ENCODE data around the gene CDH26. TPM values are rescaled to one million over a fixed set of nuclear protein-coding genes. Genes with fewer than 3 reads are reported as not detected.

CDH26 gene
- total and polyA plus RNA-seq, 9 of the 15 experiments (the other 6 are each of a cell fraction or from before 2014, with no cell fraction given): 0.07 to 0.13 (median 0.10) TPM; not detected in 4

DNA sequence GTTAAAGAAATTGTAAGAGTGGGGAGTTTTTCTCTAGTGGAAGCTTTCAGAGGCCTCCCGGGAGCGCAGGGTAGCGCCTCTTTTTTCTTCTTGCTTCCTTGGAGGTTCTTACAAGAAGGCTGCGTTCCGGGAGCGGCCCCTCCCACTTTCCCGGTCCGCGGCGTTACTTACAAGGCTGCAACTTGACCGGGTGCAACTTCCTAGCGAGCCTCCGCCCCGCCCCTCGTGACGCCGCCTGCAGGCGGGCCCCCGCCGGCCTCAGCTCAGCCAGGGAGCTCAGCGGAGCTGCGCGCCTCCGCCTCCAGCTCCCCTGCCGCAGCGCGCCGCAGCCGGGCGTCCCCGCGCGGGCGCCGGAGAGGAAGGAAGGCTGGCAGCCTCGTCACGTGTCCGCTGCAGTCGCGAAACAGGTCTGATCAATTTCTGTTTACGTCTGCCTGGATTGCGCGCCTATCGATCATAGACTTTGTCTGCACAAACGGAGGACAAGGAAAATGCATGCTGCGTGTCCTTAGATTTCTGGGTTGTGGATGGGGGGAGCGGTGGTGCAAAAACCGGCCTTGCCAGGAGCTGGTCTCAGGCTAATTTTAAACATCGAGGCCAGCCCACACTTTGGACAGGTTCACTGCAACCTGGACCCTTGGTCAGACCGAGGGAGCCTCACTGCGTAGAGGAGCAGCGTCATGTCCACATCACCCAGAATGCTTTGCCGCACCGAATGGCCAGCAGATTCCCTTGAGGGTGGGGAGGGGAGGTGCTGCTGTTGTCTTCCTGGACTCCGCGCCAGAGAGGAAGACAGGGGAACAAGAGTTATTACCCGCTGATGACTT lies 17.9 kb upstream of the CDH26 start, which contains the start of the genes FAM217B and PPP1R3D (continued):
- TF ChIP-seq RCOR1 (IDR thresholded peaks at IDR 0.05; ENCODE audit: borderline replicate concordance in 1 of 2, low read depth in 2 of 2, low read length in 2 of 2): peak in 1 of 2 experiments; percentile 75; a peak in 2 of 4 replicates
- peak; percentile 27 for TF ChIP-seq RBBP5 (IDR thresholded peaks at IDR 0.05; ENCODE audit: borderline replicate concordance, insufficient read depth, low read length, poor library complexity, severe bottlenecking)
- no peak for TF ChIP-seq RBM22 (IDR thresholded peaks at IDR 0.05; ENCODE audit: low read depth, low read length, poor library complexity, severe bottlenecking)
- TF ChIP-seq RFX7 (CRISPR knock-in tag; IDR thresholded peaks at IDR 0.05): no peak
- TF ChIP-seq ZNF551 (CRISPR knock-in tag; IDR thresholded peaks at IDR 0.05): no peak
- TF ChIP-seq DMBX1 (CRISPR knock-in tag; IDR thresholded peaks at IDR 0.05; ENCODE audit: borderline replicate concordance): no peak
- no peak for TF ChIP-seq SMARCC2 (IDR thresholded peaks at IDR 0.05; ENCODE audit: low read depth)
- TF ChIP-seq, protein P1, sequence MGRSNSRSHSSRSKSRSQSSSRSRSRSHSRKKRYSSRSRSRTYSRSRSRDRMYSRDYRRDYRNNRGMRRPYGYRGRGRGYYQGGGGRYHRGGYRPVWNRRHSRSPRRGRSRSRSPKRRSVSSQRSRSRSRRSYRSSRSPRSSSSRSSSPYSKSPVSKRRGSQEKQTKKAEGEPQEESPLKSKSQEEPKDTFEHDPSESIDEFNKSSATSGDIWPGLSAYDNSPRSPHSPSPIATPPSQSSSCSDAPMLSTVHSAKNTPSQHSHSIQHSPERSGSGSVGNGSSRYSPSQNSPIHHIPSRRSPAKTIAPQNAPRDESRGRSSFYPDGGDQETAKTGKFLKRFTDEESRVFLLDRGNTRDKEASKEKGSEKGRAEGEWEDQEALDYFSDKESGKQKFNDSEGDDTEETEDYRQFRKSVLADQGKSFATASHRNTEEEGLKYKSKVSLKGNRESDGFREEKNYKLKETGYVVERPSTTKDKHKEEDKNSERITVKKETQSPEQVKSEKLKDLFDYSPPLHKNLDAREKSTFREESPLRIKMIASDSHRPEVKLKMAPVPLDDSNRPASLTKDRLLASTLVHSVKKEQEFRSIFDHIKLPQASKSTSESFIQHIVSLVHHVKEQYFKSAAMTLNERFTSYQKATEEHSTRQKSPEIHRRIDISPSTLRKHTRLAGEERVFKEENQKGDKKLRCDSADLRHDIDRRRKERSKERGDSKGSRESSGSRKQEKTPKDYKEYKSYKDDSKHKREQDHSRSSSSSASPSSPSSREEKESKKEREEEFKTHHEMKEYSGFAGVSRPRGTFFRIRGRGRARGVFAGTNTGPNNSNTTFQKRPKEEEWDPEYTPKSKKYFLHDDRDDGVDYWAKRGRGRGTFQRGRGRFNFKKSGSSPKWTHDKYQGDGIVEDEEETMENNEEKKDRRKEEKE (IDR thresholded peaks at IDR 0.05; ENCODE audit: borderline replicate concordance in 1 of 2, control insufficient read depth in 1 of 2, low read depth in 2 of 2, low read length in 1 of 2): no peak
- TF ChIP-seq SRSF1 (IDR thresholded peaks at IDR 0.05; ENCODE audit: low read depth, low read length): no peak
- TF ChIP-seq MCM2 (IDR thresholded peaks at IDR 0.05; ENCODE audit: low read depth): no peak
- TF ChIP-seq, protein P2, sequence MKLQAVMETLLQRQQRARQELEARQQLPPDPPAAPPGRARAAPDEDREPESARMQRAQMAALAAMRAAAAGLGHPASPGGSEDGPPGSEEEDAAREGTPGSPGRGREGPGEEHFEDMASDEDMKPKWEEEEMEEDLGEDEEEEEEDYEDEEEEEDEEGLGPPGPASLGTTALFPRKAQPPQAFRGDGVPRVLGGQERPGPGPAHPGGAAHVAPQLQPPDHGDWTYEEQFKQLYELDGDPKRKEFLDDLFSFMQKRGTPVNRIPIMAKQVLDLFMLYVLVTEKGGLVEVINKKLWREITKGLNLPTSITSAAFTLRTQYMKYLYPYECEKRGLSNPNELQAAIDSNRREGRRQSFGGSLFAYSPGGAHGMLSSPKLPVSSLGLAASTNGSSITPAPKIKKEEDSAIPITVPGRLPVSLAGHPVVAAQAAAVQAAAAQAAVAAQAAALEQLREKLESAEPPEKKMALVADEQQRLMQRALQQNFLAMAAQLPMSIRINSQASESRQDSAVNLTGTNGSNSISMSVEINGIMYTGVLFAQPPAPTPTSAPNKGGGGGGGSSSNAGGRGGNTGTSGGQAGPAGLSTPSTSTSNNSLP (IDR thresholded peaks at IDR 0.05; ENCODE audit: borderline replicate concordance, low read depth, low read length): no peak
- no peak for TF ChIP-seq RUNX1 (IDR thresholded peaks at IDR 0.05; ENCODE audit: low read depth)
- no peak for TF ChIP-seq KAT8 (IDR thresholded peaks at IDR 0.05; ENCODE audit: low read depth)
- no peak for TF ChIP-seq ZFP36 (IDR thresholded peaks at IDR 0.05; ENCODE audit: low read depth, low read length, partially characterized antibody)
- peak; percentile 51; the same call in 1 of the 2 replicates for TF ChIP-seq DPF2 (IDR thresholded peaks at IDR 0.05)
- TF ChIP-seq BDP1 (IDR thresholded peaks at IDR 0.05; ENCODE audit: insufficient read depth, insufficient read length): no peak
- TF ChIP-seq, protein P3, sequence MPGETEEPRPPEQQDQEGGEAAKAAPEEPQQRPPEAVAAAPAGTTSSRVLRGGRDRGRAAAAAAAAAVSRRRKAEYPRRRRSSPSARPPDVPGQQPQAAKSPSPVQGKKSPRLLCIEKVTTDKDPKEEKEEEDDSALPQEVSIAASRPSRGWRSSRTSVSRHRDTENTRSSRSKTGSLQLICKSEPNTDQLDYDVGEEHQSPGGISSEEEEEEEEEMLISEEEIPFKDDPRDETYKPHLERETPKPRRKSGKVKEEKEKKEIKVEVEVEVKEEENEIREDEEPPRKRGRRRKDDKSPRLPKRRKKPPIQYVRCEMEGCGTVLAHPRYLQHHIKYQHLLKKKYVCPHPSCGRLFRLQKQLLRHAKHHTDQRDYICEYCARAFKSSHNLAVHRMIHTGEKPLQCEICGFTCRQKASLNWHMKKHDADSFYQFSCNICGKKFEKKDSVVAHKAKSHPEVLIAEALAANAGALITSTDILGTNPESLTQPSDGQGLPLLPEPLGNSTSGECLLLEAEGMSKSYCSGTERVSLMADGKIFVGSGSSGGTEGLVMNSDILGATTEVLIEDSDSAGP (CRISPR knock-in tag; IDR thresholded peaks at IDR 0.05): no peak
- no peak for TF ChIP-seq CREBBP (IDR thresholded peaks at IDR 0.05; ENCODE audit: low read depth, low read length)
- TF ChIP-seq, protein P4, sequence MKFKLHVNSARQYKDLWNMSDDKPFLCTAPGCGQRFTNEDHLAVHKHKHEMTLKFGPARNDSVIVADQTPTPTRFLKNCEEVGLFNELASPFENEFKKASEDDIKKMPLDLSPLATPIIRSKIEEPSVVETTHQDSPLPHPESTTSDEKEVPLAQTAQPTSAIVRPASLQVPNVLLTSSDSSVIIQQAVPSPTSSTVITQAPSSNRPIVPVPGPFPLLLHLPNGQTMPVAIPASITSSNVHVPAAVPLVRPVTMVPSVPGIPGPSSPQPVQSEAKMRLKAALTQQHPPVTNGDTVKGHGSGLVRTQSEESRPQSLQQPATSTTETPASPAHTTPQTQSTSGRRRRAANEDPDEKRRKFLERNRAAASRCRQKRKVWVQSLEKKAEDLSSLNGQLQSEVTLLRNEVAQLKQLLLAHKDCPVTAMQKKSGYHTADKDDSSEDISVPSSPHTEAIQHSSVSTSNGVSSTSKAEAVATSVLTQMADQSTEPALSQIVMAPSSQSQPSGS (CRISPR knock-in tag; IDR thresholded peaks at IDR 0.05): no peak
- TF ChIP-seq SETDB1 (IDR thresholded peaks at IDR 0.05; ENCODE audit: low read length): no peak
